Parathyroid adenoma (tissue), 2 donors: Measurements from ENCODE around the gene BLOC1S4.

Source experiments
- H2AFZ ChIP-seq: fragments of 300-600 bp; sonication (generic); one replicate; pipeline ENCODE4 v1.7.0; 2017; ENCODE audit warnings: antibody characterized with exemption, mild to moderate bottlenecking
- H3K27ac ChIP-seq: fragments of 300-600 bp; sonication (generic); one replicate; pipeline ENCODE4 v1.7.0; 2017
- H3K27me3 ChIP-seq: fragments of 300-600 bp; sonication (generic); one replicate; pipeline ENCODE4 v1.7.0; 2017; ENCODE audit warnings: low read length; ENCODE audit not compliant: control insufficient read depth, insufficient read depth
- H3K36me3 ChIP-seq: fragments of 300-600 bp; sonication (generic); one replicate; pipeline ENCODE4 v1.7.0; 2017; ENCODE audit warnings: low read length; ENCODE audit not compliant: control insufficient read depth, insufficient read depth
- H3K4me1 ChIP-seq: fragments of 300-600 bp; sonication (generic); one replicate; pipeline ENCODE4 v1.7.0; 2017; ENCODE audit warnings: control low read depth
- H3K4me2 ChIP-seq: fragments of 300-600 bp; sonication (generic); one replicate; pipeline ENCODE4 v1.7.0; 2017; ENCODE audit warnings: low read length
- H3K4me3 ChIP-seq: fragments of 300-600 bp; sonication (generic); one replicate; pipeline ENCODE4 v1.7.0; 2017; ENCODE audit warnings: low read depth, low read length
- H3K79me2 ChIP-seq: fragments of 300-600 bp; sonication (generic); one replicate; pipeline ENCODE4 v1.7.0; 2017; ENCODE audit warnings: control low read depth
- H3K9ac ChIP-seq: fragments of 300-600 bp; sonication (generic); one replicate; pipeline ENCODE4 v1.7.0; 2017; ENCODE audit warnings: mild to moderate bottlenecking
- H3K9me3 ChIP-seq: fragments of 300-600 bp; sonication (generic); one replicate; pipeline ENCODE4 v1.7.0; 2017; ENCODE audit warnings: low read length; ENCODE audit not compliant: control insufficient read depth
- TF ChIP-seq, protein P1 (sequence below): fragments of 300-600 bp; sonication (generic); IDR thresholded peaks from one replicate; pipeline ENCODE4 v1.7.0; 2017; ENCODE audit warnings: antibody characterized with exemption, mild to moderate bottlenecking
- donor health status: primary hyperparathyroidism.

Gene BLOC1S4

GRCh38 chr4:6740347-6740746, 24.4 kb downstream of the BLOC1S4 start:
- no peaks in the 10 kb centered on the region for H3K4me1 ChIP-seq
- no peak overlapping the region for H3K27ac ChIP-seq
- no peaks in the 10 kb centered on the region for H3K27me3 ChIP-seq
- H3K9ac ChIP-seq: no peak overlapping the region
- no peak overlapping the region for H3K4me2 ChIP-seq
- TF ChIP-seq, protein P1, sequence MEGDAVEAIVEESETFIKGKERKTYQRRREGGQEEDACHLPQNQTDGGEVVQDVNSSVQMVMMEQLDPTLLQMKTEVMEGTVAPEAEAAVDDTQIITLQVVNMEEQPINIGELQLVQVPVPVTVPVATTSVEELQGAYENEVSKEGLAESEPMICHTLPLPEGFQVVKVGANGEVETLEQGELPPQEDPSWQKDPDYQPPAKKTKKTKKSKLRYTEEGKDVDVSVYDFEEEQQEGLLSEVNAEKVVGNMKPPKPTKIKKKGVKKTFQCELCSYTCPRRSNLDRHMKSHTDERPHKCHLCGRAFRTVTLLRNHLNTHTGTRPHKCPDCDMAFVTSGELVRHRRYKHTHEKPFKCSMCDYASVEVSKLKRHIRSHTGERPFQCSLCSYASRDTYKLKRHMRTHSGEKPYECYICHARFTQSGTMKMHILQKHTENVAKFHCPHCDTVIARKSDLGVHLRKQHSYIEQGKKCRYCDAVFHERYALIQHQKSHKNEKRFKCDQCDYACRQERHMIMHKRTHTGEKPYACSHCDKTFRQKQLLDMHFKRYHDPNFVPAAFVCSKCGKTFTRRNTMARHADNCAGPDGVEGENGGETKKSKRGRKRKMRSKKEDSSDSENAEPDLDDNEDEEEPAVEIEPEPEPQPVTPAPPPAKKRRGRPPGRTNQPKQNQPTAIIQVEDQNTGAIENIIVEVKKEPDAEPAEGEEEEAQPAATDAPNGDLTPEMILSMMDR: no peak
- no peak overlapping the region for H3K4me3 ChIP-seq
- no peaks in the 10 kb centered on the region for H3K9me3 ChIP-seq
- H2AFZ ChIP-seq: no peak overlapping the region
- H3K79me2 ChIP-seq: no peaks in the 10 kb centered on the region
- no peaks in the 10 kb centered on the region for H3K36me3 ChIP-seq

GRCh38 chr4:6742507-6742906, 26.5 kb downstream of the BLOC1S4 start:
- Histone ChIP-seq H3K79me2 (no peaks in the 10 kb centered on the region), H3K4me2 (no peak overlapping the region), H3K36me3 (no peaks in the 10 kb centered on the region), H3K4me3 (no peak overlapping the region), H3K27me3 (no peaks in the 10 kb centered on the region), H2AFZ (no peak overlapping the region), H3K9me3 (no peaks in the 10 kb centered on the region), H3K4me1 (no peaks in the 10 kb centered on the region), H3K9ac (no peak overlapping the region), H3K27ac (no peak overlapping the region)
- TF ChIP-seq, protein P1: no peak

GRCh38 chr4:6742989-6743388, 27.0 kb downstream of the BLOC1S4 start:
- Histone ChIP-seq H3K4me2 (no peak overlapping the region), H2AFZ (no peak overlapping the region), H3K27me3 (no peaks in the 10 kb centered on the region), H3K4me1 (no peaks in the 10 kb centered on the region), H3K4me3 (no peak overlapping the region), H3K27ac (no peak overlapping the region), H3K36me3 (no peaks in the 10 kb centered on the region), H3K9me3 (no peaks in the 10 kb centered on the region), H3K9ac (no peak overlapping the region), H3K79me2 (no peaks in the 10 kb centered on the region)
- TF ChIP-seq, protein P1: no peak

- Histone ChIP-seq H3K27ac (no peak overlapping the region), H2AFZ (no peak overlapping the region), H3K79me2 (no peaks in the 10 kb centered on the region), H3K9ac (no peak overlapping the region), H3K27me3 (no peaks in the 10 kb centered on the region), H3K36me3 (no peaks in the 10 kb centered on the region), H3K4me1 (no peaks in the 10 kb centered on the region), H3K9me3 (no peaks in the 10 kb centered on the region), H3K4me3 (no peak overlapping the region), H3K4me2 (no peak overlapping the region)
- TF ChIP-seq, protein P1: no peak
Observed at GRCh38 chr4:6746721-6747293, 30.8 kb downstream of the BLOC1S4 start.
